IMR-90 (cell line): ENCODE data around the gene AGBL5. TPM values are rescaled to one million over a fixed set of nuclear protein-coding genes. Genes with fewer than 3 reads are reported as not detected.

ENCODE experiments used
- ATAC-seq: fragments of 200-7000 bp; cut with Tn5 transposase; 2 replicates; pipeline ENCODE4 v1.9.1; 2020; ENCODE audit warnings: low read depth, mild to moderate bottlenecking, moderate library complexity
- BruUV-seq: library from RNA; stranded (reverse); fragments of 400-500 nt; replicated peaks from 2 replicates; lab custom pipeline; 2021; lab: Mats Ljungman, UMichigan
- CTCF ChIA-PET: fragments of 300-600 bp; formaldehyde crosslinking; extraction: SDS; loops from one replicate; lab custom pipeline; 2021; ENCODE audit warnings: antibody characterized with exemption; lab: Yijun Ruan, JAX
- POLR2A ChIA-PET: fragments of 300-600 bp; sonication (Branson Sonifier 250); formaldehyde crosslinking; loops from one replicate; lab custom pipeline; 2022; ENCODE audit warnings: antibody characterized with exemption; ENCODE audit not compliant: unreplicated experiment; lab: Charles Lee
- DNase-seq: peaks from one replicate; pipeline ENCODE4 v3.0.0; 2013
- H2AFZ ChIP-seq: replicated peaks from 2 replicates; pipeline ENCODE3; 2013; ENCODE audit warnings: low read length, mild to moderate bottlenecking; ENCODE audit not compliant: poor library complexity
- H2AK5ac ChIP-seq: 2 replicates; pipeline ENCODE4 v1.6.1; 2013; ENCODE audit warnings: low read depth, low read length, inconsistent platforms
- H2AK9ac ChIP-seq: replicated peaks from 2 replicates; pipeline ENCODE3; 2013; ENCODE audit warnings: mild to moderate bottlenecking, low read depth, low read length, moderate library complexity; ENCODE audit not compliant: poor library complexity
- H2BK120ac ChIP-seq: 2 replicates; pipeline ENCODE4 v1.6.1; 2013; ENCODE audit warnings: low read depth, low read length, inconsistent platforms
- H2BK15ac ChIP-seq: 3 replicates; pipeline ENCODE4 v1.6.1; 2013; ENCODE audit warnings: low read depth, low read length, inconsistent platforms
- H2BK20ac ChIP-seq: 2 replicates; pipeline ENCODE4 v1.6.1; 2013; ENCODE audit warnings: low read depth, mild to moderate bottlenecking, inconsistent platforms, low read length, moderate library complexity
- H2BK5ac ChIP-seq: 2 replicates; pipeline ENCODE4 v1.6.1; 2013; ENCODE audit warnings: mild to moderate bottlenecking, low read depth, low read length, inconsistent platforms; ENCODE audit not compliant: poor library complexity, severe bottlenecking
- H3K14ac ChIP-seq: replicated peaks from 2 replicates; pipeline ENCODE4 v1.6.1; 2013; ENCODE audit warnings: low read depth, low read length, inconsistent platforms
- H3K18ac ChIP-seq: 2 replicates; pipeline ENCODE4 v1.6.1; 2013; ENCODE audit warnings: low read depth, low read length, control low read depth
- H3K23ac ChIP-seq: 2 replicates; pipeline ENCODE4 v1.6.1; 2013; ENCODE audit warnings: low read depth, low read length, inconsistent platforms
- H3K27ac ChIP-seq: 2 replicates; pipeline ENCODE4 v1.5.1; 2013; ENCODE audit warnings: mild to moderate bottlenecking, control low read depth, low read length; ENCODE audit not compliant: insufficient read depth
- H3K27me3 ChIP-seq: 2 replicates; pipeline ENCODE4 v1.6.1; 2013; ENCODE audit warnings: low read length; ENCODE audit not compliant: control insufficient read depth, insufficient read depth
- H3K36me3 ChIP-seq: 2 replicates; pipeline ENCODE4 v1.6.1; 2013; ENCODE audit warnings: low read length, mixed read lengths; ENCODE audit not compliant: control insufficient read depth, insufficient read depth
- H3K4ac ChIP-seq: 2 replicates; pipeline ENCODE4 v1.6.1; 2013; ENCODE audit warnings: low read depth, low read length, inconsistent platforms
- H3K4me1 ChIP-seq: 2 replicates; pipeline ENCODE4 v1.6.1; 2013; ENCODE audit warnings: low read length, mixed read lengths; ENCODE audit not compliant: control insufficient read depth, insufficient read depth
- H3K4me2 ChIP-seq: 2 replicates; pipeline ENCODE4 v1.6.1; 2013; ENCODE audit warnings: low read depth, mild to moderate bottlenecking, control low read depth, low read length, moderate library complexity
- H3K4me3 ChIP-seq: 2 replicates; pipeline ENCODE4 v1.5.1; 2013; ENCODE audit warnings: low read depth, mild to moderate bottlenecking, control low read depth, low read length, moderate library complexity; ENCODE audit not compliant: insufficient read depth
- H3K56ac ChIP-seq: 2 replicates; pipeline ENCODE4 v1.6.1; 2013; ENCODE audit warnings: low read length, inconsistent platforms; ENCODE audit not compliant: insufficient read depth; ENCODE audit errors: extremely low read depth
- H3K79me1 ChIP-seq, 2 experiments: 2 replicates each; pipeline ENCODE4 v1.6.1; 2013; ENCODE audit warnings: low read length in 2 of 2, inconsistent platforms in 1 of 2, low read depth in 1 of 2
- H3K9ac ChIP-seq: 2 replicates; pipeline ENCODE4 v1.6.1; 2013; ENCODE audit warnings: low read depth, low read length, control low read depth
- H3K9me1 ChIP-seq: 2 replicates; pipeline ENCODE4 v1.6.1; 2013; ENCODE audit warnings: low read length, inconsistent platforms; ENCODE audit not compliant: insufficient read depth
- H3K9me3 ChIP-seq: 2 replicates; pipeline ENCODE4 v1.6.1; 2013; ENCODE audit warnings: low read length; ENCODE audit not compliant: control insufficient read depth, insufficient read depth
- H4K20me1 ChIP-seq: 2 replicates; pipeline ENCODE4 v1.6.1; 2013; ENCODE audit warnings: low read length, inconsistent platforms; ENCODE audit not compliant: insufficient read depth
- H4K5ac ChIP-seq: 2 replicates; pipeline ENCODE4 v1.6.1; 2013; ENCODE audit warnings: mild to moderate bottlenecking, low read depth, low read length, control low read depth
- H4K8ac ChIP-seq, 2 experiments: 2 replicates each; pipeline ENCODE4 v1.6.1; 2013; ENCODE audit warnings: low read depth in 2 of 2, low read length in 2 of 2, control low read depth in 1 of 2, inconsistent platforms in 1 of 2
- H4K91ac ChIP-seq: 2 replicates; pipeline ENCODE4 v1.6.1; 2013; ENCODE audit warnings: low read depth, low read length, inconsistent platforms; ENCODE audit not compliant: insufficient read depth
- BHLHE40 ChIP-seq: fragments of 150-350 bp; IDR thresholded peaks from 2 replicates; pipeline ENCODE4 v1.6.1; 2016; ENCODE audit warnings: mild to moderate bottlenecking, low read depth, low read length
- CEBPB ChIP-seq: IDR thresholded peaks from 2 replicates; pipeline ENCODE4 v1.6.1; 2012; ENCODE audit warnings: low read depth, low read length, improper control_type of control experiment
- CHD1 ChIP-seq: IDR thresholded peaks from 2 replicates; pipeline ENCODE4 v1.6.1; 2012; ENCODE audit warnings: low read depth, low read length, improper control_type of control experiment
- ELK1 ChIP-seq: fragments of 150-350 bp; IDR thresholded peaks from 2 replicates; pipeline ENCODE4 v1.6.1; 2016; ENCODE audit warnings: low read depth, mild to moderate bottlenecking, low read length, moderate library complexity, borderline replicate concordance
- FOS ChIP-seq: fragments of 150-350 bp; IDR thresholded peaks from 2 replicates; pipeline ENCODE4 v1.6.1; 2016; ENCODE audit warnings: low read depth, low read length
- MAZ ChIP-seq: IDR thresholded peaks from 2 replicates; pipeline ENCODE4 v1.6.1; 2012; ENCODE audit warnings: low read depth, mild to moderate bottlenecking, low read length, improper control_type of control experiment, moderate library complexity, borderline replicate concordance
- MXI1 ChIP-seq: IDR thresholded peaks from 2 replicates; pipeline ENCODE4 v1.6.1; 2012; ENCODE audit warnings: low read depth, mild to moderate bottlenecking, low read length, moderate library complexity, borderline replicate concordance
- NFE2L2 ChIP-seq: fragments of 150-350 bp; IDR thresholded peaks from 2 replicates; pipeline ENCODE4 v1.6.1; 2016; ENCODE audit warnings: low read depth, mild to moderate bottlenecking, low read length
- POLR2A ChIP-seq: IDR thresholded peaks from 2 replicates; pipeline ENCODE4 v1.6.1; 2012; ENCODE audit warnings: mild to moderate bottlenecking, low read depth, low read length
- RAD21 ChIP-seq: IDR thresholded peaks from 2 replicates; pipeline ENCODE4 v1.6.1; 2012; ENCODE audit warnings: low read length, improper control_type of control experiment
- RCOR1 ChIP-seq: IDR thresholded peaks from 2 replicates; pipeline ENCODE4 v1.6.1; 2012; ENCODE audit warnings: mild to moderate bottlenecking, low read length, improper control_type of control experiment; ENCODE audit not compliant: insufficient replicate concordance
- RFX5 ChIP-seq: IDR thresholded peaks from 2 replicates; pipeline ENCODE4 v1.8.0; 2012; ENCODE audit warnings: low read depth, mild to moderate bottlenecking, low read length, moderate library complexity
- SMC3 ChIP-seq: fragments of 150-350 bp; IDR thresholded peaks from 2 replicates; pipeline ENCODE4 v1.6.1; 2016; ENCODE audit warnings: low read depth, mild to moderate bottlenecking, antibody characterized with exemption, low read length, moderate library complexity
- USF2 ChIP-seq: fragments of 150-350 bp; IDR thresholded peaks from 2 replicates; pipeline ENCODE4 v1.6.1; 2017; ENCODE audit warnings: mild to moderate bottlenecking, antibody characterized with exemption, low read length, low read depth
- WGBS, 2 experiments: methylation state at CpG; one replicate each; pipeline versions ENCODE4 v1.1.5 to v1.1.7; 2013; ENCODE audit warnings: missing lambda C conversion rate in 2 of 2; ENCODE audit not compliant: insufficient read length in 1 of 2; ENCODE audit errors: extremely low coverage in 2 of 2; 5-methylcytosine and 5-hydroxymethylcytosine counted together
- dilution Hi-C: fragments of 300-500 bp; cut with HindIII; formaldehyde crosslinking; loops from one replicate; pipeline ENCODE4 v1.14.3; 2018; ENCODE audit warnings: low sequenced_read_pairs; ENCODE audit not compliant: unreplicated experiment
- in situ Hi-C: fragments of 300-500 bp; cut with MboI; formaldehyde crosslinking; loops from 3 replicates; pipeline ENCODE4 v1.14.3; 2019; ENCODE audit warnings: low sequenced_read_pairs, inconsistent platforms, mixed read lengths
- intact Hi-C: fragments of 100-400 bp; cut with micrococcal nuclease; formaldehyde crosslinking; loops from 2 replicates; pipeline ENCODE4 v1.10.0; 2022
- polyA plus RNA-seq, 3 experiments: library from polyadenylated mRNA; depleted of rRNA; stranded (reverse); fragments of >200 nt; gene quantifications; 2 replicates each; pipeline ENCODE4 v1.2.3, GENCODE V29; 2012; ENCODE audit warnings: low replicate concordance in 1 of 3
- total RNA-seq: library from RNA; depleted of rRNA; stranded (reverse); fragments of >200 nt; gene quantifications from 2 replicates; pipeline ENCODE4 v1.2.3, GENCODE V29; 2012

The AGBL5 gene
- total and polyA plus RNA-seq, 2 of the 4 experiments (the other 2 are of a cell fraction): 19.0 to 26.2 TPM

GRCh38 chr2:27071277-27071989 lies 20.0 kb downstream of the AGBL5 start, which contains the start of gene OST4:
Gene OST4, minus strand, starts transcription at chr2:27071654.
- H3K23ac ChIP-seq: peak within 1 kb of the TSS; percentile 100
- dilution Hi-C loops: no loop called here
- H3K9ac ChIP-seq: peak within 1 kb of the TSS; percentile 99
- peak within 1 kb of the TSS; percentile 99 for H3K18ac ChIP-seq
- peak within 1 kb of the TSS; percentile 99 for H3K4ac ChIP-seq
- no peaks in the 10 kb centered on the region for H3K27me3 ChIP-seq
- H3K14ac ChIP-seq: peak within 1 kb of the TSS; percentile 100
- H3K4me3 ChIP-seq: peak within 1 kb of the TSS; percentile 86
- peak within 1 kb of the TSS; percentile 99 for H2AK5ac ChIP-seq
- H2BK5ac ChIP-seq: peak within 1 kb of the TSS; percentile 94
- ATAC-seq: peak; percentile 92
- peak; percentile 92 for DNase-seq
- H3K79me1 ChIP-seq: peaks cover 33 to 47% of the 10 kb centered on the region in 2 experiments
- H2BK120ac ChIP-seq: peak within 1 kb of the TSS; percentile 97
- 0% methylated on average over 46 of the region's 86 CpGs; no CpG with 5 or more reads in 1 of the 2 experiments for WGBS, 2 experiments
- H3K27ac ChIP-seq: peak within 1 kb of the TSS; percentile 97
- H3K9me1 ChIP-seq: peaks cover 27% of the 10 kb centered on the region
- in situ Hi-C loops: no loop called here
- H3K56ac ChIP-seq: peak within 1 kb of the TSS; percentile 94
- H4K5ac ChIP-seq: peak within 1 kb of the TSS; percentile 98
- H4K8ac ChIP-seq: peak within 1 kb of the TSS; percentile 96 to 99
- H2AFZ ChIP-seq: peak within 1 kb of the TSS; percentile 83
- BruUV-seq: no TSS peak
- ChIA-PET CTCF (no interaction called here), POLR2A (interaction anchor here (0.8 kb wide), 1 partner anchor 10 kb away, joined by 3 read pairs; no protein-coding TSS in a partner anchor)
- peak within 1 kb of the TSS; percentile 99 for H3K4me2 ChIP-seq
- TF ChIP-seq CHD1 (0 out of 2 replicates have a peak, but pooled peaks have one; percentile 29), ELK1 (no peak), POLR2A (peak; percentile 92), RFX5 (no peak), RCOR1 (no peak), SMC3 (0 out of 2 replicates have a peak, but pooled peaks have one; percentile 20), CEBPB (no peak), MAZ (peak; percentile 49; the same call in 1 of the 2 replicates), RAD21 (no peak), NFE2L2 (no peak), USF2 (no peak), FOS (no peak), BHLHE40 (no peak), MXI1 (0 out of 2 replicates have a peak, but pooled peaks have one; percentile 57)
- H2AK9ac ChIP-seq: peak within 1 kb of the TSS; percentile 99
- H2BK15ac ChIP-seq: peak within 1 kb of the TSS; percentile 21; the same call in 2 of the 3 replicates
- H4K20me1 ChIP-seq: peaks cover 20% of the 10 kb centered on the region
- peaks cover 34% of the 10 kb centered on the region for H3K4me1 ChIP-seq
- peak within 1 kb of the TSS; percentile 81 for H2BK20ac ChIP-seq
- intact Hi-C loops: loop anchor here (2.0 to 5.0 kb wide), 2 partner anchors 21 to 109 kb away; partner anchors contain the start of gene AGBL5
- H3K9me3 ChIP-seq: no peaks in the 10 kb centered on the region
- peak within 1 kb of the TSS; percentile 93 for H4K91ac ChIP-seq
- peaks cover 26% of the 10 kb centered on the region for H3K36me3 ChIP-seq
